DMS79 treated with DMSO at 0.1 percent for 48 hours (cell line): ENCODE results near the gene MYRF.

Experiments
- DNase-seq: peaks from one replicate; lab custom pipeline; 2025; lab: John Stamatoyannopoulos, UW

MYRF gene

DNA sequence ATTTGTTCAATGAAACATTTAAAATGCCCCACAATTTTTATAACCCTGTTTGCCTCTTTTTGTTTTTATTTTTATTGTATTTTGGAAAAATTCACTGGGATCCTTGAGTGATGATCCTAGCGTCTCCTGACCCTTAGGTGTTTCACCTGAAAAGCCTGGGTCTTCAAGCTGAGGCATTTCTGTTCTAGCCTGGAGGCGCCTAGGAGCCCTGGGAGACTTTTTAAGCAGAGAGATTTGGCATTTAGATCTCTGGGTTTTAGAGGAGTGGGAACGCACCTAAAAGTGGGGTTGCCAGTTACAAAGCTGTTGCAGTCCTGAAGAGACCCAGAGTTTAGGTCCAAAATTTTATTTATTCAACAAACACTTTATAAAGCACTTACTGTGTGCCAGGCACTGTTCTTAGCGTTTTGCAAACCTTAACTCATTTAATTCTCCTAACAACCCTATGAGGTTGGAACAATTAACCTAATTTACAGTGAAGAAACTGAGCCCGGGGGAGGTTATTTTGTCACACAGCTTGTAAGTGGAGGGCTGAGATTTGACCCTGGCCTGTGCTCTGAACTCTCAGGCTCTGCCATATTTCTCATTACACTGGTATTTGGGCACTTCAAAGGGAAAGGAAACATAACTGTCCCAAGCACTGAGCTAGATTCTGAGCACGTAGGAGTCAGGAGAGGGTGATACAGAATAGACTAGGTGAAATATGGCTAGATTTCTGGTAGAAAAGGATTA, 65.2 kb downstream of the MYRF start:
- DNase-seq: no peak

DNA sequence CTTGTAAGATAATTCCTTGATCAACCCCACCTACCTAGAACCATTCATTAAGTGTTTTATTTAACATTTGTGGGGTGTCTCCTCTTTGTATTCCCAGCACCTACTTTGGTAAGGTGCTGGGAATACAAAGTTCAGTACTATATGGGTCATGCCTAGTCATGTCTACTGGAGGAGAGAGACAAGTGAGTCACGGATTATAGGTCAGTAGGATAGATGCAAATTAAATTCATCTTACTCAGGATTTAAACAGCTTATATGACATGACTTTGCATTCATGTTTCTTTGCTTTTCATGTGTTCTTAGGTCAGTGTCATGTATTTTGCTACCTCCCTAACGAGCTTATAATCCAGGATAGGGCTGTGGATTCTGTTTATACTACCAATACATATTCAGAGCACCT, 67.7 kb downstream of the MYRF start:
- no peak for DNase-seq

GRCh38 chr11:61826930-61827570, 74.6 kb downstream of the MYRF start:
- peak; percentile 83 for DNase-seq

DNA sequence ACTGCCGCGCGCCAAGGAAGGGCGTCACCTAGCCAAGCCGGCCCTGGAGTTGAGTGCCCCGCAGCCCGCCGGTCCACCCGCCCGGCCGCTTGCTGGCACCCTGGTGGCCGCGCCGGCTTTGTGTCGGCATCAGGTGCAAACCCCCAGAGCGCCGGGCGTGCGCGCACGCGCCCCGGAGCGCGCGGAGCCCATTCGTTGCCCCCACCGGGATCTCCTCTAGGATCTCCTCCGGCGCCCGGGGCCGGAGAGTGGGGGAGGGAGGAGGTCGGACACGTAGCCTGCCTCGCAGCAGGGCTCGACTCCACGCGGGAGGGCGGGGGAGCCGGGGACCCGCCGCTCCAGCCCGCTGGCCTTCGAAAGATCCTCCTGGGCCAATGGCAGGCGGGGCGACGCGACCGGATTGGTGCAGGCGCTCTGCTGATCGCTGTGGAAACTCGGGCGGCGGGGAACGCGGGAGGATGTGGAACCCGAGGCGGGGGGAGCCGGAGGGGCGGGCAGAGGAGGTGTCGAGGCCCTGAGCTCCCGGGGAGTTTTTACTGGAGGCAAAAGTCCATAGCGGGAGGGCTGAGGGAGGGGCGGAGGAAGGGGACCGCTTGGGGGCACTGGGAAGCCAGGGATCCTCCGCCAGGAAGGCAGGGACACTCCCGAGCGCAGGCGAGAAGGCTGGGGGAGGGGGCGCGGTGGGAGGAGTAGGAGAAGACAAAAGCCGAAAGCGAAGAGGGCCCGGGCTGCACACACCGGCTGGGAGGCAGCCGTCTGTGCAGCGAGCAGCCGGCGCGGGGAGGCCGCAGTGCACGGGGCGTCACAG, 75.3 kb downstream of the MYRF start, which contains the start of gene FADS2:
Gene FADS2 (plus strand): TSS at position 730 of the 808 bp plus-strand sequence. CDS start 91 bp downstream, outside the sequence.
- peak; percentile 92 for DNase-seq

DNA sequence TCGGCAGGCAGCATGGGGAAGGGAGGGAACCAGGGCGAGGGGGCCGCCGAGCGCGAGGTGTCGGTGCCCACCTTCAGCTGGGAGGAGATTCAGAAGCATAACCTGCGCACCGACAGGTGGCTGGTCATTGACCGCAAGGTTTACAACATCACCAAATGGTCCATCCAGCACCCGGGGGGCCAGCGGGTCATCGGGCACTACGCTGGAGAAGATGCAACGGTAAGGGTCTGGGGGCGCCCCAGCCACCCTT, 75.9 kb downstream of the MYRF start:
- DNase-seq: no peak

DNA sequence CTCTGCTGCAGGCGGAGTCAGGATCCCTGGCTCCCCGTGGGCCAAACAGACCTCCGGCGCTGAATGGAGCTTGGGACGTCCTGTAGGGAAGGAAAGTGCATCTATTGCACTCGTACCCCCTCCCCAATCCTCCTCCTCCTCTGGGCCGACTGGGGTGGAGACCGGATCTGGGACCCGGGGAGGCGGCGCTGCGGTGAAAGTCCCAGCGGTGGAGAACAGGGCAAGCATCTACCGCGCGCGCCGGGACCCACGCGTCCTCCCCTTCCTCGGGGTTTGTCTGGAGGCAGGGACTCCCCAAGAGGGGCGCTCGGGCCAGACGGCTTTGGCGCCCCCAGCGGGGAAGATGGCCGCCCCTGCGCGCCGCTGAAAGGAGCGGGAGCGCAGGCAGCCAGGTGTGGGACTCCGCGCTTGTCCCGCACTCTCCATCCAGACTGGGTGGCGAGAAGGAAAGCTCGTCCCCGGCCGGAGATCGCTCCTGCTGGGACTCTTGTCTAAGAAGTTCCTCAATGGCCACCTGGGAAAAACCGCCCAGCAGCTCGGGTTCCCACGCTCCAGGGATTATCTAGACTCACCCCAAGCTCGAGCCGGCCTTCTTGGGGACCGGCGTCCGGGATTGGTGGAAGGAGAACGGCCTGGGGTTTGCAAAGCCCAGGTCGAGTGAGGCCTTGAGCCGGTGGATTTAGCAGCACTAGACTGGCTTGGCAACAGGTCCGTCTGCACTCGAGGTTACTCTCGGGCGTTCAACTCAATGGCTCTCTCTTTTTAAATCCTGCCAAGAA, 76.4 kb downstream of the MYRF start:
- peak; percentile 60 for DNase-seq

DNA sequence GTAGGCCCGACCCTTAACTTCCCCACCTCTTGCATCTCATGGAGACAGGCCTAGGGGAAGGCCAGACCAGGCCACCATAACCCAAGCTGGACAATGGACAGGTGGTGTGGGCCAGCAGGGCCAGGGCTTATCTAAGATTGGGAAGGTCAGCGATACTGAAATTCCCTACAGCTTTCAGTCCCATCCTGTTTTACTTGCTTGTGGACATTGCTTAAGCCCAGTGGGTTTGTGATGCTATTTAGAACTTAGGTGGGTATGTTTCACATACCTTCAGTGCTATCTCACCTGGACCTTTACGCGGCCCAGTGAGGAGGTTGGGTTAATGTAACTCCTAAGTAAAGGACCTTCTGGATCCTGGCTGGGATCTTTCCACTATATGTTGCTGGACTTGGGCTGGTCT, 77.4 kb downstream of the MYRF start:
- DNase-seq: no peak

DNA sequence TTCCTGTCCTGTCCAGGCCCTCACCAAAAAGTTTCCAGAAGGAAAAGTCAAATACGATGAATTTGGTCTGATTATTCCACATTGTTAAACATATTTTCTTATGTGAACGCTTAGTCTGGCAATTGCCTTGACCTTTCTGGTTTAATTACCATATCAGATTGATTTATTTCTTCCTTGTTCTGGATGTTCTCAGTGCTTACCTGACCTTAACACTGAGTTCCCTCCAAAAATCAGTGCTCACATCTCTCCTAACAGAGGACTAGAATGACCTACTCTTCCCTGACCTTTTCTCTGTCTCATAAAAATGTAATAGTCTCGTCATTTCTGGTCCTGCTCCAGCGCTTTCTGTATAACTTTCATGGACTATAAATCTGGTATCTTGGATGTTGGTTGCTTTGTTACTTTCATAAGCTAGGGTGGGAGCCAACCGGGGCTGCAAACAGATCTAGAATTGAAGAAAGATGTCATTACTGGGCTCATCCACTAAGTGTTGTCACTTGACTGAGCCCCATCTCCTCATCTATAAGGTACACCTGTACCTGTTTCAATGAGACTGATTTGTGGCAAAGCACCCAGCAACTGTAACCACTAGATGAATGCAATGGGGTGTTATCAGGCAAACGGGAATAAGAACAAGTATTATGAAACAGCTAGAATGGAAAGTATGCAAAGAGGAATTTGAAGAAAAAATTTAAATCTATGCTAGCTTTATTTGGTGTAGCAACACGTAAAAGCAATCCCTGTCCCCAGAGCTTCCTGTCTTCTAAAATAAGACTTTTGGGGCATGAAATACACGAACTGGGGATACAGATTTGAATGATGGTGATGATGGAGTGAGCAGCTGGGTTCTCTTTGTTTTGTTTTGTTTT, 78.0 kb downstream of the MYRF start:
- DNase-seq: peak; percentile 16

DNA sequence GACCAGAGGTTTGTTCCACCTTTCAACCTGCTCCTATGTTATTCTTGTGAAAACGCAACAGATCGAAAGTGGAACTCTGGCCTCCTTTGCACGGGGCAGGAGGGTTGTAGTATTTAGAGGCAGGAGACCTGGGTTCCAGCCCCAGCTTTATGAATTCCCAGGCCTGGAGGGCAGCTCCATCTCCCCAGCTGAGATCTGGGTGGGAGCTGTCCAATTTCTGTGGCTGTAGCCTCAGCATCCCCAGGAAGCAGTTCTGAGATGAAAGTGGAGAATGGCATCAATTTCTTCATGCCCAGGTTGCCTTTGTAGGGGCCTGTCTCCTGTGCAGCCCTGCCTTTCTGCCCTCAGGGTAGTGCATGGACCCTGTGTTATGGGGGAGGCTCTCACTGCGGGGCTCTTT, 79.8 kb downstream of the MYRF start:
- DNase-seq: no peak

- peak; percentile 15 for DNase-seq
These were observed 80.3 kb downstream of the MYRF start for GRCh38 chr11:61832754-61833153.

- DNase-seq: no peak
These were observed 81.0 kb downstream of the MYRF start for GRCh38 chr11:61833471-61833870.

- no peak for DNase-seq
These were observed 81.5 kb downstream of the MYRF start for GRCh38 chr11:61833926-61834277.

- DNase-seq: peak; percentile 65
These were observed 82.0 kb downstream of the MYRF start for GRCh38 chr11:61834278-61835048.

DNA sequence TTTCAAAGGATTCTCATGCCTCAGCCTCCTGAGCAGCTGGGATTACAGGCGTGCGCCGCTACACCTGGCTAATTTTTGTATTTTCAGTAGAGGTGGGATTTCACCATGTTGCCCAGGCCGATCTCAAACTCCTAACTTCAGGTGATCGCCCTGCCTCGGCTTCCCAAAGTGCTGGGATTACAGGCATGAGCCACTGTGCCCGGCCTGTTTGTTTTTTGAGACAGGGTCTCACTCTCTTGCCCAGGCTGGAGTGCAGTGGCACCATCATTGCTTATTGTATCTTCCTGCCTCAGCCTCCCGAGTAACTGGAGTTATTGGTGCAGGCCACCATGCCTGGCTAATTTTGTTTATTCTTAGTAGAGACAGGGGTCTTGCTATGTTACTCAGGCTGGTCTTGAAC, 83.8 kb downstream of the MYRF start:
- DNase-seq: no peak

- DNase-seq: no peak
These were observed 85.1 kb downstream of the MYRF start for GRCh38 chr11:61837411-61838005.
